ENCODE measurements around the gene SHLD1. TPM values are rescaled to one million over a fixed set of nuclear protein-coding genes. Genes with fewer than 3 reads are reported as not detected.
A peak's percentile ranks its signal among the peaks of the same experiment; 100 is the strongest.

Gene SHLD1
- total RNA-seq, 1 experiment from 2014 or later: 6.7 TPM

GRCh38 chr20:5737619-5737953 lies 12.6 kb upstream of the SHLD1 start:
- Histone ChIP-seq H3K18ac (ENCODE audit: insufficient read length, low read depth, low read length) (no peak overlapping the region), H3K27ac (ENCODE audit: insufficient read length, low read depth, low read length) (no peak overlapping the region), H4K20me1 (ENCODE audit: control insufficient read depth, insufficient read depth, insufficient read length) (no peaks in the 10 kb centered on the region), H3K79me1 (ENCODE audit: insufficient read depth, low read depth, low read length, poor library complexity, severe bottlenecking) (no peaks in the 10 kb centered on the region), H4K91ac (ENCODE audit: insufficient read length, low read depth, low read length) (no peak overlapping the region), H4K8ac (replicated peaks; ENCODE audit: insufficient read length, low read depth, low read length) (no peak overlapping the region), H3K4ac (ENCODE audit: low read depth, low read length) (no peak overlapping the region), H2BK12ac (ENCODE audit: insufficient read length, low read depth, low read length) (no peak overlapping the region), H2BK120ac (ENCODE audit: low read depth, low read length, poor library complexity, severe bottlenecking) (no peak overlapping the region), H3T11ph (ENCODE audit: low read length) (no peak overlapping the region), H3K23ac (ENCODE audit: insufficient read length, low read depth, low read length) (no peak overlapping the region), H3K9me3 (ENCODE audit: control insufficient read depth, low read depth, low read length) (no peaks in the 10 kb centered on the region), H3K9ac (ENCODE audit: extremely low read depth, insufficient read length, low read length) (no peak overlapping the region), H3K23me2 (ENCODE audit: insufficient read length, low read depth, low read length, poor library complexity, severe bottlenecking) (no peaks in the 10 kb centered on the region), H3K4me1 (ENCODE audit: insufficient read depth, low read length) (no peaks in the 10 kb centered on the region), H2AK5ac (ENCODE audit: insufficient read length, low read length) (no peak overlapping the region), H4K5ac (ENCODE audit: insufficient read length, low read depth, low read length) (no peak overlapping the region), H2BK5ac (ENCODE audit: insufficient read length, low read length) (no peak overlapping the region), H3K4me2 (ENCODE audit: insufficient read depth, insufficient read length, low read length) (no peak overlapping the region), H2AFZ (ENCODE audit: low read length) (no peak overlapping the region), H2BK15ac (ENCODE audit: low read depth, low read length) (no peak overlapping the region), H3K79me2 (ENCODE audit: insufficient read depth, low read length) (no peaks in the 10 kb centered on the region), H3K56ac (ENCODE audit: insufficient read length, low read depth, low read length) (no peak overlapping the region), H3K14ac (ENCODE audit: insufficient read depth, low read length) (no peak overlapping the region), H3K27me3 (ENCODE audit: insufficient read depth, low read length) (no peaks in the 10 kb centered on the region), H2BK20ac (ENCODE audit: low read depth, low read length, poor library complexity, severe bottlenecking) (peak overlapping the region; percentile 3)
- no peak for TF ChIP-seq CTCF (conservative IDR thresholded peaks at IDR 0.05)
- DNase-seq: no peak
- peaks cover 2% of the 10 kb centered on the region for H3K27me3 Mint-ChIP-seq (ENCODE audit: low read depth)
- peak overlapping the region in 1 of 3 experiments; percentile 65; a peak in 1 of 7 replicates for H3K27ac Mint-ChIP-seq
- H3K4me1 Mint-ChIP-seq: peaks cover 0 to 4% of the 10 kb centered on the region in 2 experiments; a peak in 1 of 4 replicates
- no peak overlapping the region for H3K4me3 Mint-ChIP-seq
- H3K36me3 Mint-ChIP-seq (ENCODE audit: insufficient read depth in 1 of 3, low read depth in 3 of 3): no peaks in the 10 kb centered on the region
- WGBS (ENCODE audit: extremely low coverage, insufficient read length, low lambda C conversion rate): no CpG with 5 or more reads among the region's 3 CpGs
- no peaks in the 10 kb centered on the region for H3K9me3 Mint-ChIP-seq

Measured in H9 (cell line).